Measurements from ENCODE around the gene SEPTIN5. TPM values are rescaled to one million over a fixed set of nuclear protein-coding genes. Genes with fewer than 3 reads are reported as not detected.

SEPTIN5 gene
- total RNA-seq, 1 donor from 2014 or later, result 152 TPM

DNA sequence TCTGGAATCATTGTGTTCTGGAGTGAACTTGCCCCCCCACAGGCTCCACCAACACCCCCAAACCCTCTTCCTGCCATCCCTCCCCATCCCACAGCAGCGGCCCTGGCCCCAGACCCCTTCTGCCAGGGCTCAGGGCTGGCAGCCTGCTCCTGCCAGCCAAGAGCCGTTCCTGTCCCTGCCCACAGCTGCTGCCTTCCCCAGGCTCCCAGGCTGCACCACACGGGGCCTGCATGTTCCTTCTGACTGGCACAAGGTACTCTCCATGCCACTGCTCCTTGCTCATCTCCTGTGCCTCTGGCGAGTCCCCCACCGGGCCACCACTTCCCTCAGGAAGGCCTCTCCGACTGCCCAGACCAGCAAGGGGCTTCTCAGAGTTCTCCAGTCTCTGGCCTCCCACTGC, 14.0 kb downstream of the SEPTIN5 start:
- no peak for ATAC-seq
- intact Hi-C loops (cut with micrococcal nuclease), result no loop called here
- DNase-seq, result no peak

DNA sequence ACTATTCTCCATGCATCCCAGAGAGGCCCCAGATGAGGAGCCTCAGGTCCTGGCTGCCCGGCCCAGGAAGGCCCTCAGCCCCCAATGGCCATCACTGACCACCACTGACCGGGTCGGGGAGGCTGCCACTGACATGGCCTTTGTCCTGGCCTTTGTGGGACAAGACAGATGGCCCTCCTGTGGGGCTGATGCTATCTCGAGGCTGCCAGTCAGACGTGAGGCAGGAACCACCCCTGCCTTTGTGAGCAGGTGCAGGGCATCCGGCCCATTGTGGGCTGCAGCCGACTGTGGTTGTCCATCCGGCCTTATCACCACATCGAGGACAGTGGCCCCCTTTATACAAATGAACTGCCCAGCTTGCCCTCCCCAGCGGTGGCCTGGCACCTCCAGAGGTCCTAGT, 14.5 kb downstream of the SEPTIN5 start:
- DNase-seq, result no peak
- ATAC-seq, result no peak
- intact Hi-C loops (cut with micrococcal nuclease), result no loop called here

DNA sequence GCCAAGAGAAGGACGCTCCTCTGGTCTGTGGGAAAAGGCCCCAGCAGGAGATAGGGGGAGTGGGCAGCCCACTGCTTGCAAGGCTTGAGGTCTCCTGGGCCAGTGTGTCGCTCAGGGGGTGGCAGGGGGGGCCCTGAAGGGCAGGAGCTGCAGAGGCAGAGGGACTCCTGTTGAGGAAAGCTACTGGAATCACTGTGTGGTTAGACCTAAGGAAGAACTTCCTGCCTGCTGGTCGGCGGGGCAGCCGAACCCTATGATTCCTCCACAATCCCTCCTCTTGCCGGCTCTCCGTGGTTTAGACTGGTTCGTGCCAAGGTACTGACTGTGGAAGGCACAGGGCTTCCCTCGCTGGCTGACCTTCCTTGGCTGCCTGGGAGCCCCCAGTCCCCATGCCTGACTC, 15.2 kb downstream of the SEPTIN5 start:
- ATAC-seq, result no peak
- intact Hi-C loops (cut with micrococcal nuclease), result no loop called here
- no peak for DNase-seq

DNA sequence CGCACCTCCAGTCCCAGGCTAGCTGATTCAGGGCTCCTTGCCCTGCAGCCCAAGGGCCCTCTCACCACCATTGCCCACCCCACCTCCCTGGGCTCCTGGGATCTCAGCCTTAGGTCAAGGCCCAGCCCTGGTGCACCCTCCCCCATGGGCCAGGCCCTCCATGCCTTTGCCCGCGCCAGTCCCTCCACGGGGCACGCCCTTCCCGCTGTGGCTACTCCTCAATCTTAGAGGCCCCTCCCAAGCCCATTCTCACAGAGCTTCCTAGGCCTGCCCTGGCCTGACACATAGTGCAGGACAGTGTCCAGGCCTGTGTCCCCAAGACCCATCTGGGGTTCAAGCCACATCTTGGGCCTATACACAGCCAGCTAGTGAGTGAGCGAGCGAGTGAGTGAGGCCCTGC, 15.9 kb downstream of the SEPTIN5 start:
- intact Hi-C loops (cut with micrococcal nuclease), result loop anchor here (5.0 kb wide), 1 partner anchor 182 kb away; no protein-coding TSS in a partner anchor
- DNase-seq (no peak), ATAC-seq (peak; percentile 6)

DNA sequence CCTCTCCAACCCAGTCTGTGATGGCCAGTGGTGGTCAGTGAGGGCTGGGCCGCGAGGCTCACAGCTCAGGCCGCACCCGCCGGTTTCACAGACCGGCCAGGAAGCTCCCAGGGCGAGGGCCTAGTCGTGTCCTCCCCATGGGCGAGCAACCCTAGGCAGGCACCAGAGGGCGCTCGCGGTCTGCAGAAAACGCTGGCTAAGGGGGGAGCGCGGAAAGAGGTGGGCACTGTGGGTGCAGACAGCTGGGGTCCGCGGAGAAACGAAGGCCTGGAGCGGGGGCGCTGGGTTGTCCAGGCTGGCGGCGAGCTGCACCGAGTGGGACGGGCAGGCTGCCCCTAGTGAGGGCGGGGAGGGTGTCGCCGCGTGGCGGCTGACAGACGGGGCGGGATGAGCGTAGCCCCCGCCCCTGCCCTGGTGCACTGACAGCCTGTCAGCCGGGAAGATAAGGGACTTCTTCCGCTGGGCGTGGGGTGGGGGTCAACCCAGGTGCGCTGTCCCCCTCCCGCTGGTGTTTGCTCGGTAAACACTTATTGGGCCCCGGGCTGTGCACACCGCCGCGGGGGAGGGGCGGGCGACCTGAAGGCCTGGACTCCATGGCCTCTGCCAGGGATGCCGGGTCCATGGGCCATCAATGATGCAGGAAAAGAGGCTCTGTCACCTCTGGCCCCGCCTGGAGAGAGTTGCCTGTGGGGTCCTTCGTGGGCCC, 16.5 kb downstream of the SEPTIN5 start:
- peak; percentile 92 for DNase-seq
- intact Hi-C loops (cut with micrococcal nuclease), result loop anchor here (5.0 kb wide), 1 partner anchor 181 kb away; no protein-coding TSS in a partner anchor
- peak; percentile 92 for ATAC-seq

DNA sequence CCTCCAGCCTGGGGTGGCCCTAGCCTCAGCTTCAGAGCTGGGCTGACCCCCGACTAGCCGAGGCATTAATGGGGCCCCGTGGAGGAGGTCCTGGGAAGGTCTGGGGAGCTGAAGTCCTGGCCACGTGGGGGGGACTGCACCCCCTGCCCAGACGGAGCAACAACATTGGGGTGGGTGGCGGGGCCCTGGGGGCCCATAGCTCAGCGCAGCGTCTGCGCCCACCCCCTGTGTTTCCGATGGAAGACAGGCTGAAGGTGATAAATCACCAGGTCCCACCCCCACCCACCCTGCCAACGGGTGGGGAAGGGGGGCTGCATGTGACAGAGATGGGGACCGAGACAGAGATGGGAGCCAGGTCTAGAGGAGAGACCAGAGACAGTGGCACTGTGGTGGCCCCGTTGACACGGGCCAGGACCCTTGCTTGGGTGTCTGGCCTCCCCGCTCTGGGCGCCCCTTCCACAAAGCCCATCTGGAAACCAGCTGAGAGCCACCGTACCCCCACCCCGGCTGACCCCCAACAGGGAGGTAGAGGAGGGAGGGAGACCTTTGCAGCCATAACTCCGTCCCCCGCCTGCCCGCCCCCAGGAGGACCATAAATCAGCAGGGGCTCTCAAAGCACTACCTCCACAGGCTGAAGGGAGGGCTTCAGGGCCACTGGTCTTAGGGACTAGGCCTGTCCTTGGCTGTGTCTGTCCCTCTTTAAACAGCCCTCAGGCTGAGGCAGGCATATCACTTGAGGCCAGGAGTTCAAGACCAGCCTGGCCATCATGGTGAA, 17.2 kb downstream of the SEPTIN5 start:
- DNase-seq (no peak), ATAC-seq (no peak)
- intact Hi-C loops (cut with micrococcal nuclease), result loop anchor here (5.0 kb wide), 1 partner anchor 181 kb away; no protein-coding TSS in a partner anchor

DNA sequence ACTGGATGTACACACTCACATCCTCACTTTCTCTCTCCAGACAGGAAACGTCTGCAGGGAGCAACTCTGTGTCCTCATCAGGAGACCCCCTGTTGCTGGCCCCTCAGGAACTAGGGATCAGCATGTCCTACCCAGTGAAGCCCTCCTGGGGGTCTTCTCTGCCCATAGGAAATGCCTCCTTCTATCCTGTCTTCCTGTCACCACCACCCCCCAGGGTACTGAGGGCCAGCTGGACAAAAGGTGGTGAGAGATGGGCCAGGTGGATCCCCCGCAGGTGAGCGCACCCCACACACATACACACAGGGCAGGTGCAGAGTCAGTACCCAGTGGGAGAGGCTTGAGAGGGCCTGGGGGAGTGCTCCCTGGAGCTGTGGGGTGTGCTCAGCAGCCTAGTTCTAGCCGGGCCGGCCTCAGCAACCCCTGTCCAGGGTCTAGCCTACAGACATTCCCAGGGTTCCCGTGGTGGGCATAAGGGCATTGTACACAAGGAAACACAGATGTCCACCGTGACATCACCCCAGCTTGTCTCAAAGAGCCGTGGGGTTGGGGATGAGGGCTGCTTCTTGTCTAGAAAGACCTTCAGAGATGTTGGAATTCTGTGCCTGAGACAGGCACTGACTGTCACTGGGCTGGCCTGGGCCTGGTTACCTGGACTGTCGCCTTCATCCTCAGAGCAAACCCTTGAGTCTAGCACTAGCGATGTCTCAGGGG, 18.3 kb downstream of the SEPTIN5 start:
- intact Hi-C loops (cut with micrococcal nuclease), result loop anchor here (5.0 kb wide), 1 partner anchor 180 kb away; no protein-coding TSS in a partner anchor
- no peak for DNase-seq
- ATAC-seq, result no peak

DNA sequence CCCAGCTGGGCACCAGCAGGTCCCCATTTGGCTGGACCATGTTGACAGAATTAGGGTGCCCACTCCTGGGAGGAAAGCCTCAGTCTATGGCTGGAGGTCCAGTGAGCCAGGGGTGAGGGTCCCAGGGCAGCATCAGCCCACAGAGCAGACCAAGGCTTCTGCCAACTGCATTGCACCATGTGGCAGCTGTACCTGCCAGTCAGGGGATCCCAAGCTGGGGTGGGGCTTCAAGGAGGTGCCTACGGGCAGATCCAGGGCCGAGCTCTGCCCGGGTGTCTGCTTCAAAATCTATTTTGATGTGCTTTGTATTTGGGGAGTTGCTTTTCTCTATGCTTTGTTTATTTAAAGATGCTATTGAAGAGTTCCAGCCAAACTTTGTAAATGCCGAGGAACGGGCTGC, 19.5 kb downstream of the SEPTIN5 start:
- ATAC-seq (no peak), DNase-seq (no peak)
- intact Hi-C loops (cut with micrococcal nuclease), result loop anchor here (5.0 kb wide), 1 partner anchor 179 kb away; no protein-coding TSS in a partner anchor

DNA sequence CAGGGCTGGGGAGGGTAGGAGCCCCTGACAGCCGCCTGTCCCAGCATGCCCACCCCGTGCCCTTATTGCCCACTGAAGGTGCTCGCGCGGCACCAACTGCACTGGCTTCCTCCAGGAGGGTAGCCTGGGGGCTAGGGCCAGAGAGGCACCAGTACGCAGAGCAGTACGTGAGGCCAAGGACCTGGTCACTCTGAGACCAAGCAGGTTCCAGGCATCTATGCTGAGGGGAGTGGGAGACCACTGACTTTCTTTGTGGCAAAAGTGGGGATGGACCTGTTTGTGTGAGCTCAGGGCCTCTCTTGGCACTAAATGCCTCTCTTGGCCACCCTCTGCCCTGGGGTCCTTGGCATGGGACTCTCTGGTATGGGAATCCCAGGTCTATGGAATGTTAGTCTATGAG, 19.9 kb downstream of the SEPTIN5 start:
- intact Hi-C loops (cut with micrococcal nuclease), result loop anchor here (5.0 kb wide), 1 partner anchor 178 kb away; no protein-coding TSS in a partner anchor
- ATAC-seq (no peak), DNase-seq (no peak)

DNA sequence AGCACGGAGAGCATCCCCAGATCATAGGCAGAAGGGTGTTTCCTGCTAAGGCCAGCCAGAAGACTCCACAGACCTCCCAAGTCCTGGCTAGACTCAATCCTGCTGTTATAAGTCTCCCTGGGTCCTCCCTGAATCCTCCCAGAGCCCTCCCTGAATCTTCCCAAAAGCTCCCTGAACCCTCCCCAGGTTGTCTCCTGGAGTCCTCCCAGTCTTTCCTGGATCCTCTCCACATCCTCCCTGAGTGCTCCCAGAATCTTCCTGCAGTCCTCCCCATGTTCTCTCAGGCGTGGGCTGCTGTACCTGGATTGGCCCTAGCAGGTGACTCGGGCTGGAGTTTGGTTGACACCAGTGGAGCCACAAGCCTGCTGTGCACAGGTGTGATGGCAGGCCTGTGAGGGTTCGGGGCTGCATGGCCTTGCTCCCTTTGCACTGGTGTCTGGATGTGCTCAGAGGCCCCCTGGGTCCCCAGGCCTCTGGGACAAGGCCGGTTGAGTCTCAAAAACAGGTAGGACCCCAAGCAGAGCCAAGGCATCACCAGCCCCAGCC, 20.6 kb downstream of the SEPTIN5 start:
- intact Hi-C loops (cut with micrococcal nuclease), result loop anchor here (5.0 kb wide), 1 partner anchor 177 kb away; no protein-coding TSS in a partner anchor
- ATAC-seq, result no peak
- DNase-seq, result no peak

DNA sequence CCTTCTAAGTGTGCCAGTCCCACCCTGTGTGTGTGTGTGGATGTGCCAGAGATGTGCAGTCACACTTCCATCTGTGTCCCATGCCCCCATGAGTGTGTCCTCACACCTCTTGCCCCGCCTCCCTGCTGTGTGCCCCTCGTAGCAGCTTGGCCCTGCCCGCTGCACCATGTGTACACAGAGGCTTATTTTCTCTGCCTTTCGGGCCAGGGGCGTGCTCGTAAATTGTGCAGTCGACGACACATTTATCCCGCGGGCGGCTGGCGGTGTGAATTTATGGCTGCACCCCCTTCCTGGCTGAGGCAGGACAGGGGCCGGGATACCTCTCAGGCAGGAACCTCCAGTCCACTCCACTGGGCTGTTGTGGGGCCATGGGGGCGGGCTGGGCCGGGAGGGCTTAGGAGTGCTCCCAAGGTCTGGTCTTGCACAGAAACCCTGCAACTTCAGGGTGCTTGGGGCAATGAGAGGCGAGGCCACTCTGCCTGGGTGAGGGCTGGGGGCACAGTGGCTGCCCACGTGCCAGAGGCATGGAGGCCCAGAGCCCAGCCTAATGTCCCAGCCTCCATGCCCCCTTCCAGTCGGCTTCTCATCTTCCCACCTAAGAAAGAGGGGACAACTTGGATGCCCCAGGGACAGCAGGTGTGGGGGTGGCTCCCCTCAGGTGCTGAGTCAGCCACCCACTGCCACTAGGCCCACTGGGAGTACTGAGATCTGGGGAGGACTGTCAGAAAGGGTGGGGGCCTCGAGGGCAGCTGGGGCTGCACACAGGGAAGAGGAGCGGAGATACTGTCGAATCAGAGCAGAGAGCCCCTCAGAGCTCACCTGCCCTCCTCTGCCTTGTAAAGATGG, 21.6 kb downstream of the SEPTIN5 start:
- intact Hi-C loops (cut with micrococcal nuclease), result no loop called here
- ATAC-seq, result no peak
- DNase-seq, result no peak

DNA sequence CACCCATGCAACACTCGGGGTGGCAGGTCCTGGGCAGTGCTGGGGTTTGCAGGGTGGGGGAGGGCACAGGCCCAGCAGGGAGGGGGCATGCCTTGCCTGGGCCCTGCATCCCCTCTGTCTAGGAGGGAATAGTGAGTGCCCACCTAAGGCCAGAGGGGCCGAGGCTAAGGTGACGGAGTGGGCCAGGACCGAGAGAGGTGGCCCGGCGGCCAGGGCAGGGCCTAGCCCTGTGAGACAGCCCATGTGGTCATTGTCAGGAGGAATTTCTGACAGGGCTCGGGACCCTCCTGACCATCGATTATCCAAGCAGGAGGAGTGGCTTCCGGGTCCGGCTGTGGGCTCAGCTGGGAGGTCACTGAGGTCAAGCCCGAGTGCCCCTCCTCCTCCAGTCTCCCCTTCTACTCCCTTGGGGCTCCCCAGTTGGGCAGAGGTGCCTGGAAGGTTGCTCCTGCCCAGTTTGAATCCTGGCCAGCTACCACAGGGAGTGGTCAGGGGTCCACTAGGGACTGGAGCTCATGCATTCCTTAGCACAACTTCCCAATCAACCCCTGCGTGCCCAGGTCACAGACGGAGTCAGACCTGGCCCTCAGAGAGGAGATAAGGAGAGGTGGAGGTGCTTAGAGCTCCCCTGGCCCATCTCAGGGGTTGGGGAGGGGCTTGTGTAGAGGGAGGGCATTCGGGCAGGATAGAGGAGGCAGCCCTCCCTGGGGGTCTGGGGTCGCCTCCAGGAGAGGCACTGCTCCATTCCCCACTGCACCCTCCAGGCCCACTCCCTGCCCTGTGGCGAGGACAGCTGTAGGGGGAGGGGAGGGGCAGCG, 23.8 kb downstream of the SEPTIN5 start:
- ATAC-seq (peak; percentile 10), DNase-seq (no peak)
- intact Hi-C loops (cut with micrococcal nuclease), result no loop called here

DNA sequence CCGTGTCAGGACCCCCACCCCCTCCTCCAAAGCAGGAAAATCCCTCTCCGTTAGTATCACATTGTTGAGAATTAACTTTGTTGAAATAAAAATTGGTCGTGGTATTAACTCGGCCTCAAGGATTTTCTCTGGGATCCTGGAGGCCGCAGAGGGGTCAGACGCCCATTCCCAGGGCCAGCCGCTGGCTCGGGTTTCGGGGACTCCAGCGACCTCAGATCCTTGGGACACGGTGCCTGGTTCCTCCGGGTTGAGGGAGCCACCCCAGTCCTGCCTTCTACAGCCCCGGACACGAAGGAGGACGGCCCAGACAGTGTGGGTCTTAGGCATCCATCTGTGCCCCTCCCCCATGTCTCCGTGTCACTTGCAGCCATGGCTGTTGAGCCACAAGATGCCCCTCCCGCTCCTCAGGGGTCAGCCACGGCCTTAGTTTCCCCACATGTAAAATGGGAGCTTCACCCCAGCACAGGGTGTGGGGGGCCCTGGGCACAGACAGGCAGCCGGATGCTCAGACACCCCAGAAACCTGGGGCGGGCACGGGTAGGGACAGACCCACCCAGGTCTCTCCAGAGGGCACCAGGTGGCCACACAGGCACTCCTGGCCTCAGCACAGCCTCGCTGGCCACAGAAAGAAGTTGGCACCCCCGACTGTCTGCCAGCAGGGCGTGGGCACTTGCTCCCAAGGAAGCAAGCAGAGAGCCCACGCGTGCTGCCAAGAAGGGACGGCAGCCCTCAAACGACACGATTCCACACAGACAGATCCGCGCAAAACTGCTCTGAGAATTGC, 24.6 kb downstream of the SEPTIN5 start:
- intact Hi-C loops (cut with micrococcal nuclease), result no loop called here
- DNase-seq (no peak), ATAC-seq (no peak)

DNA sequence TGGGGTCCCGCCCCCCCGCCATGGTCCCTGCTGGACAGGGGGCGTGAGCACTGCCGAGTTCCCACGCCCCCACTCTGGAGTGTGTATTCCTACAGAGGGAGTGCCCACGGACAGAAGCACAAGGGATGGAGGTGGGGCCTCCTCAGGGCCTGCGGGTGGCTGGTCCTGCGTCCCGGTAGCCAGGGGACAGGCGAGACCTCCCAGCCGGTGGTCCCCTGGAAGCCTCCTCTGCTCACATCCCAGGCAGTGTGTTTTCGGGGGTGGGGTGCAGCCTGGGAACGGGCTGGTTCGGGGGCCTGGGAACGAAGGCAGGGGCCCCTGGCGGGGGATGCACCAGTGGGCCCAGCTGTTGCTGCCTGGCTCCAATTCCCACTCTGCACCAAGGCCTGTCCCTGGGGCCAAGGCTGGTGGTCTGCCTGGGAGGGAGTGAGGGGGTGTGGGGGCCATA, 25.2 kb downstream of the SEPTIN5 start:
- ATAC-seq (no peak), DNase-seq (no peak)
- intact Hi-C loops (cut with micrococcal nuclease), result no loop called here

DNA sequence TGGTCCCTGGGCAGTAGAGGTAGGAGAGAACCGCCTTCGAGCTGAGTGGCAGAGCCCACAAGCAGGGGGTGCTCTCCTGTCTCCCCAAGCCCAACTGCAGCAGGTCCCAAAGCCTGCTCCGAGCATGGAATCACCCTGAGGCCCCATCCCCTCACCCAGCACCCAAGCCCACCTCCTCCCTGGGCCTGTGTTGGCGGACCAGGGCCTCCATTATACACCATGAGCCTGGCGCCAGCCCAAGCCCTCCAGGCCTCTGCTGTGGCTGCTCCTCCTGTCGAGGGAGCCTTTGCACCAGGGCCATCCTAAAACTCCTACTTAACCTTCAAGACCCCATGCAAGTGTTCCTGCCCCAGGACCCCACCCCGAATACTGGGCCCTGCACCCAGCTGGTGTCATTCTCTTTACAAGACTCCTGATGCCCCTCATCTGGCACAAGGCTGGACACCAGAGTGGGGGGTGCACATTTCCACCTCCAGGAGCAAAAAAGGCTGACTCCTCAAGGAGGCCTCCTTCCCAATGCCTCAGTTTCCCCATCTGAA, 25.7 kb downstream of the SEPTIN5 start:
- intact Hi-C loops (cut with micrococcal nuclease), result no loop called here
- ATAC-seq (no peak), DNase-seq (no peak)

DNA sequence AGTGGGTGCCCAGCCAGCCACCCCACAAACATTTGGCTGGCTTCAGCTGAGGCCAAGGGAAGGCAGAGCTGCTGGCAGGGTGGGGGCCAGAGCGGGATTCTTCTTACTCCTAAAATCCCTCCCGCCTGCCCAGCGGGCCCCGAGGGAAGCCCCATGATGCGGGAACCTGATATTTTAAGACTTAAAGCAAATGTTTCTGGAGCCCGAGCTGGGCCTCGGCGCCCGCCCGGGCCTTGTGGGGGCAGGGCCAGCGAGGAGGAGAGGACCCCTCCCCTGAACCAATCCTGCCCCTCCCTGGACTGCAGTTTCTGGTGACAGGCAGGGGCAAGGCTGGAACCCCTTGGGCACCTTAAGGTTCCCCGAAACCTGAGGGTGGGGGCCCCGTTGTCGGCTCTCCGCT, 26.3 kb downstream of the SEPTIN5 start:
- DNase-seq (no peak), ATAC-seq (no peak)
- intact Hi-C loops (cut with micrococcal nuclease), result no loop called here

DNA sequence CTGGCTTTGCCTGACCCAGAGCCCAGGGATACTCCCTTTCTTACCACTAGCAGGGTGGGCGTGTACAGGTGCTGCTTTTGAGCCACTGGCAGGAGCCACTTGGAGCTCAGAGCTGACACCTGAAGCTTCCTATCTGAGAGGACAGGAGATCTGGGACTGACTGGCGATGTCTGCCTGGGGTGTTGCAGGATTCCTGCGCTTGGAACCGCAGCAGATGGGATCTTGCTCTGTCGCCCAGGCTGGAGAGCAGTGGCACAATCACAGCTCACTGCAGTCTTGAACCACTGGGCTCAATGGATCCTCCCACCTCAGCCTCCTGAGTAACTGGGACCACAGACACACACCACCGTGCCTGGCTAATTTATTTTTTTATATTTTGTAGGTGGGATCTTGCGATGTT, 26.8 kb downstream of the SEPTIN5 start:
- ATAC-seq (no peak), DNase-seq (no peak)
- intact Hi-C loops (cut with micrococcal nuclease), result no loop called here
